Measurements from ENCODE around the gene SCGB1D1.

The SCGB1D1 gene

GRCh38 chr11:62152245-62153086, 37.5 kb upstream of the SCGB1D1 start:
- Histone ChIP-seq H3K27ac (no peak overlapping the region), H3K36me3 (ENCODE audit: insufficient read depth, low read length) (peaks cover 54% of the 10 kb centered on the region), H3K4me3 (no peak overlapping the region), H3K9me3 (ENCODE audit: low read depth, low read length) (no peaks in the 10 kb centered on the region), H3K9ac (ENCODE audit: insufficient read length) (no peak overlapping the region)
- no peak for TF ChIP-seq EZH2 (IDR thresholded peaks at IDR 0.05)
- no peak for TF ChIP-seq POLR2AphosphoS5 (IDR thresholded peaks at IDR 0.05; ENCODE audit: borderline replicate concordance, low read depth, low read length)
- no peak for TF ChIP-seq FOXP2 (optimal IDR thresholded peaks at IDR 0.05; ENCODE audit: control extremely low read depth, extremely low read length, insufficient read depth)
- no peak for DNase-seq (ENCODE audit: low read depth, low spot score)

DNA sequence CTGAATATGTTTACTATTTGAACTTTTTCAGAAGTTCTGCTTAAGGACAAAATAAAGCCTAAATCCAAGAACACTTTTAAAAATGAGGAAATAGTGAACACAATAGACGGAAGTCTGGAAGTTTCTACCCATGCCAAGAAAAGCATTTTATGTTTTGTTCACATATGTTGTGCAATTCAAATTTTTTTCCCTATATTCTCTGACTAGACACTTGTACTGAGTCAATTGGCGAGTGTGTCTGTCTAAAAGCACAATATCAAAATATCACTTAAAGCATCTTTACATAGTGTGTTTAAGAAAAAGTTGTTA, 37.0 kb upstream of the SCGB1D1 start:
- Histone ChIP-seq H3K27ac (no peak overlapping the region), H3K36me3 (ENCODE audit: insufficient read depth, low read length) (peaks cover 49% of the 10 kb centered on the region), H3K9ac (ENCODE audit: insufficient read length) (no peak overlapping the region), H3K9me3 (ENCODE audit: low read depth, low read length) (no peaks in the 10 kb centered on the region), H3K4me3 (no peak overlapping the region)
- no peak for DNase-seq (ENCODE audit: low read depth, low spot score)
- no peak for TF ChIP-seq POLR2AphosphoS5 (IDR thresholded peaks at IDR 0.05; ENCODE audit: borderline replicate concordance, low read depth, low read length)
- TF ChIP-seq EZH2 (IDR thresholded peaks at IDR 0.05): no peak

DNA sequence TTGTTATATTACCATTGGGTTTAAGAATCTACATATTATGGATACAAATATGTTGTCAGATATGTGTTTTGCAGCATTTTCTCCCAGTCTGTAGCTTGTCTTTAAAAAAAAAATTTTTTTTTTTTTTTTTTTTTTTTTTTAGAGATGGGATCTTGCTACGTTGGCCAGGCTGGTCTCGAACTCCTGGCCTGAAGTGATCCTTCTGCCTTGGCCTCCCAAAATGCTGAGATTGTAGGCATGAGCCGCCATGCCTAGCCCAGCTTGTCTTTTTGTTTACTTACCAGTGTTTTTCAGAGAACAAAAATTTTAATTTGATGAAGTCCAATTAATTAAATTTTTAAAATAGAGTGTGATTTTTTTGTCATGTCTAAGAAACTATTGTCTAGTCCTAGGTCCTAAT, 36.4 kb upstream of the SCGB1D1 start:
- H3K4me3 ChIP-seq: no peak overlapping the region
- DNase-seq (ENCODE audit: low read depth, low spot score): no peak
- peaks cover 43% of the 10 kb centered on the region for H3K36me3 ChIP-seq (ENCODE audit: insufficient read depth, low read length)
- no peak overlapping the region for H3K9ac ChIP-seq (ENCODE audit: insufficient read length)
- TF ChIP-seq EZH2 (IDR thresholded peaks at IDR 0.05) (no peak), FOXP2 (optimal IDR thresholded peaks at IDR 0.05; ENCODE audit: control extremely low read depth, extremely low read length, insufficient read depth) (no peak)
- H3K27ac ChIP-seq: no peak overlapping the region
- H3K9me3 ChIP-seq (ENCODE audit: low read depth, low read length): no peaks in the 10 kb centered on the region

GRCh38 chr11:62157603-62158002, 32.4 kb upstream of the SCGB1D1 start:
- no peak for TF ChIP-seq POLR2AphosphoS5 (IDR thresholded peaks at IDR 0.05; ENCODE audit: borderline replicate concordance, low read depth, low read length)
- TF ChIP-seq FOXP2 (optimal IDR thresholded peaks at IDR 0.05; ENCODE audit: control extremely low read depth, extremely low read length, insufficient read depth): no peak
- no peak for TF ChIP-seq EZH2 (IDR thresholded peaks at IDR 0.05)
- Histone ChIP-seq H3K27ac (no peak overlapping the region), H3K9me3 (ENCODE audit: low read depth, low read length) (no peaks in the 10 kb centered on the region), H3K36me3 (ENCODE audit: insufficient read depth, low read length) (peaks cover 7% of the 10 kb centered on the region), H3K4me3 (no peak overlapping the region), H3K9ac (ENCODE audit: insufficient read length) (no peak overlapping the region)
- no peak for DNase-seq (ENCODE audit: low read depth, low spot score)

- Histone ChIP-seq H3K4me3 (no peak overlapping the region), H3K9ac (ENCODE audit: insufficient read length) (no peak overlapping the region), H3K36me3 (ENCODE audit: insufficient read depth, low read length) (no peaks in the 10 kb centered on the region), H3K9me3 (ENCODE audit: low read depth, low read length) (no peaks in the 10 kb centered on the region), H3K27ac (no peak overlapping the region)
- no peak for DNase-seq (ENCODE audit: low read depth, low spot score)
- no peak for TF ChIP-seq POLR2AphosphoS5 (IDR thresholded peaks at IDR 0.05; ENCODE audit: borderline replicate concordance, low read depth, low read length)
- no peak for TF ChIP-seq EZH2 (IDR thresholded peaks at IDR 0.05)
- no peak for TF ChIP-seq FOXP2 (optimal IDR thresholded peaks at IDR 0.05; ENCODE audit: control extremely low read depth, extremely low read length, insufficient read depth)
Observed at GRCh38 chr11:62166371-62166770, 23.6 kb upstream of the SCGB1D1 start.

GRCh38 chr11:62169448-62169847, 20.6 kb upstream of the SCGB1D1 start:
- H3K36me3 ChIP-seq (ENCODE audit: insufficient read depth, low read length): no peaks in the 10 kb centered on the region
- H3K27ac ChIP-seq: no peak overlapping the region
- no peak for DNase-seq (ENCODE audit: low read depth, low spot score)
- H3K9ac ChIP-seq (ENCODE audit: insufficient read length): no peak overlapping the region
- no peaks in the 10 kb centered on the region for H3K9me3 ChIP-seq (ENCODE audit: low read depth, low read length)
- no peak for TF ChIP-seq POLR2AphosphoS5 (IDR thresholded peaks at IDR 0.05; ENCODE audit: borderline replicate concordance, low read depth, low read length)
- no peak for TF ChIP-seq FOXP2 (optimal IDR thresholded peaks at IDR 0.05; ENCODE audit: control extremely low read depth, extremely low read length, insufficient read depth)
- TF ChIP-seq EZH2 (IDR thresholded peaks at IDR 0.05): no peak
- H3K4me3 ChIP-seq: no peak overlapping the region

GRCh38 chr11:62169935-62170334, 20.1 kb upstream of the SCGB1D1 start:
- DNase-seq (ENCODE audit: low read depth, low spot score): no peak
- Histone ChIP-seq H3K27ac (no peak overlapping the region), H3K9me3 (ENCODE audit: low read depth, low read length) (no peaks in the 10 kb centered on the region), H3K4me3 (no peak overlapping the region), H3K9ac (ENCODE audit: insufficient read length) (no peak overlapping the region), H3K36me3 (ENCODE audit: insufficient read depth, low read length) (no peaks in the 10 kb centered on the region)
- TF ChIP-seq EZH2 (IDR thresholded peaks at IDR 0.05): no peak
- TF ChIP-seq FOXP2 (optimal IDR thresholded peaks at IDR 0.05; ENCODE audit: control extremely low read depth, extremely low read length, insufficient read depth): no peak
- no peak for TF ChIP-seq POLR2AphosphoS5 (IDR thresholded peaks at IDR 0.05; ENCODE audit: borderline replicate concordance, low read depth, low read length)

DNA sequence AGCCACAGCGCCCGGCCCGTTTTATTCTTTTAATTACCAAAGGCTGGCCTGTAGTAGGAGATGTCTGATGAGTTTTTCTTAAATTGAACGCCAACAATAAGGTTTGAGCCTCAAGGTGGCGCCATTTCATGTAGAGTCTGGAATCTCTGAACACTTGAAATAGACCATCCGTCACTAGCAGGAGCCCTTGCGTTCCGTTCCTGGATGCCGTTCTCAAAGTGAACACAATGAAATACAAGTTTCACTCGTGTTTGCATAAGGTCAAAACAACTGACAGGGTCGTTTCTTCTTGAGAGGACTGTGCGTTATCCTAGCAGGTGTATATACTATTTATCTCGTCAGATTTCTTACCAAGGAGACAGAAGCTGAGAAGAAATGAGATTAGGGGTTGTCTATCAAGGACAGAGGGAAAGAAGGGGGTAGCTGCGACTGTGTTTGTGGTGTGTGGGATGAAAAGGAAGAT, 18.7 kb upstream of the SCGB1D1 start:
- no peak overlapping the region for H3K9ac ChIP-seq (ENCODE audit: insufficient read length)
- H3K36me3 ChIP-seq (ENCODE audit: insufficient read depth, low read length): no peaks in the 10 kb centered on the region
- H3K27ac ChIP-seq: no peak overlapping the region
- TF ChIP-seq POLR2AphosphoS5 (IDR thresholded peaks at IDR 0.05; ENCODE audit: borderline replicate concordance, low read depth, low read length): no peak
- no peaks in the 10 kb centered on the region for H3K9me3 ChIP-seq (ENCODE audit: low read depth, low read length)
- peak; percentile 74 for DNase-seq (ENCODE audit: low read depth, low spot score)
- peak overlapping the region; percentile 44; the same call in 1 of the 2 replicates for H3K4me3 ChIP-seq

GRCh38 chr11:62172294-62172693, 17.7 kb upstream of the SCGB1D1 start:
- no peak overlapping the region for H3K9ac ChIP-seq (ENCODE audit: insufficient read length)
- DNase-seq (ENCODE audit: low read depth, low spot score): no peak
- no peaks in the 10 kb centered on the region for H3K36me3 ChIP-seq (ENCODE audit: insufficient read depth, low read length)
- TF ChIP-seq EZH2 (IDR thresholded peaks at IDR 0.05) (no peak), FOXP2 (optimal IDR thresholded peaks at IDR 0.05; ENCODE audit: control extremely low read depth, extremely low read length, insufficient read depth) (no peak), POLR2AphosphoS5 (IDR thresholded peaks at IDR 0.05; ENCODE audit: borderline replicate concordance, low read depth, low read length) (no peak)
- H3K27ac ChIP-seq: no peak overlapping the region
- H3K4me3 ChIP-seq: no peak overlapping the region
- H3K9me3 ChIP-seq (ENCODE audit: low read depth, low read length): no peaks in the 10 kb centered on the region

Measured in SK-N-MC (cell line).